ENCODE measurements around the gene LGALS9. TPM values are rescaled to one million over a fixed set of nuclear protein-coding genes. Genes with fewer than 3 reads are reported as not detected.
"Not testable (repeated sequence)": the region's sequence is repeated elsewhere in the genome, so short reads cannot be mapped to it uniquely, and the experiment has no call there.

Gene LGALS9
- polyA plus RNA-seq, 3 donors = 17.2 to 19.7 (median 18.4) TPM

- no peak for DNase-seq
Observed at GRCh38 chr17:27624539-27624938, 6.4 kb upstream of the LGALS9 start.

DNA sequence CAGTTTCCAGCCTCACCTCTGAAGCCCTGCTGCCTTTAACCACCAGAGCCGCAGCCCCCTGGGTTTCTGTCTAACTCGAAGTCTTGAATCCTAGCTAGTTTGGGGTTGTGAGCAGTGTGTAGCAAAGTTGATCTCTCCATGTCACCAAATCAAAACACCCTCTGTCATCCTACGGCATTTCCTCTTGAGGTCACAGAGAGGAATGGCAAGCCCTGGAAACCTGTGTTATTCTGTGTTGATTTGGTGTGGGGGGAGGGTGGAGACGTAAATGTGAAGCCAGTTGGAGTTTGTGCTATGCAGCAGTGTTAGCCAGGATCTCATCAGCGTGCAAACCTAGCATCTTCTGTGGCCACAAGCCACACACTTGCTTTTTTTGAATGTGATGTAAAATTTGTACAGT lies 5.1 kb upstream of the LGALS9 start:
- no peak for DNase-seq

DNA sequence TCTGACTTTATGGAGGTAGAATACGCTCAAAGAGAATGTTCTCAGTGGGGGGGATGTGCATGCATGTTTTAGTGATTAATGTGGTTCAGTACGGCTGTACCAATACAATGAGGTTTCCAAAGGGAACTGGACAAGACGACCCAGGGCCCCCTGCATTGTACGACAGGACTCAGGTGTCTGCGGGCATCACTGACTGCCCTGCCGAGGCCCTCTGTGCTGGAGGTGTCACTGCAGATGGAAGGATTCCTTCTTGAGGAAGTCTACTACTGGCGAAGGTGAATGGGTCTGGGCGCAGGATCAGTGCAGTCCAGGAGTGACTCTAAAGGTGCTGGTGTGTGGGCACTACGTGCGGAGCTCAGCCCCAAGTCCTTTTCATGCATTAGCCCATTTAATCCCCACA lies 3.5 kb upstream of the LGALS9 start:
- no peak for DNase-seq

DNA sequence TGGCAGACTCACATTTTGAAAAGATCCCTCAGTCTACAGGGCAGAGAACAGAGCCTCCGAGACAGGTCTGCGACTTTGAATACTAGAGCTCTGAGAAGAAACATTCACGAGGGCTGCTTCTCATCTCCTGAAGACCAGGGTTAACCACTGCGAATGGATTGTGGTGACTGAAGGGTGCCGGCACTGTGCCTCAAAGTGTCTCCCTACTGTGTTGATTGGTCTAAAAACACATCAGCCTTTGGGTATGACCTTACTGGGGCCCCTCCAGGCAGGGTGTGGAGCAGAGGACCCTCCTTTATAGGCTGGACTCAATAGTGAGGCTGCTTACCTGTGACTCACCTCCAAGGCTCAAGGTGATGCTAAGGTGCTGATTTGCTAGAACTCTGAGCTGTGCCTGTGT lies 2.6 kb upstream of the LGALS9 start:
- no peak for DNase-seq

- not testable (repeated sequence) for DNase-seq
Observed at GRCh38 chr17:27629260-27629659, 1.7 kb upstream of the LGALS9 start.

- DNase-seq = no peak
Observed at GRCh38 chr17:27631411-27631760, 398 bp downstream of the LGALS9 start.

DNA sequence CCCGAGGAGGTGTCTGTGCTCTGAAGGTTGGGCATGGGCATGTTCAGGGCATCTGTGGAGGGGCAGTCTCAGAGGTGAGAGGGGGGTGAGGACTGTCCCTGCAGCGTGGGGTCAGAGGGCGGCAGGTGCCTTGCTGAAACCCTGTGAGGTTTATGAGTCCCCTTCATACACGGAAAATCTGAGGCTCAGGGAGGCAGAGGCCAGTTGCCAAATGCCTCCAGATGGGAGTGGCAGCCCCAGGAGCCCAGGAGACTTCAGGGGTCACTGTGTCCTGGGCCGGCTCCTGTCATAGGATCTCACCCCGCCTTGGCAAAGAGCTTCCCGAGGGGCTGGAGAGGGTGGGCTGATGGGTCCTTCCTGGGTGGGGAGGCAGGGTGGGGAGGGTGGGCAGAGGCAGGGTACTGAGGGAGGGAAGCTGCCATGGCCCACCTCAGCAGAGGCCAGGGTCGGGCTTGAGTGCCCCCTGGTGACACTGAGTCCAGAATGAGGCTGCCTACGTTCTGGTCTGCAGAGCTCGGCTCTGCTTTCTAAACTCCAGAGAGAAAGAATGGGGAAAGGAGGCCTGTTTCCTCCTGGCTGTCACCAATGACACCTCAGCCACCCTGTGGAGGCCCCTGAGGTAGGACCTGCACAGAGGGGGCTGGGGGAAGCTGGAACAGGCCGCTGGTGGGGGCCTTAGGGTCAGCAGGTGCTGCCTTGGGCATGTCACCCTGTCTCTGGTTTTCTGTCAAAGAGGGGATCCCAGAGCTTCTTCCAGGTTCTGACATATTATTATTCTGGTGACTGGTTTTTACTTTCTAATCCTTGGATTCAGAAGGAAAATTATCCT lies 1.1 kb downstream of the LGALS9 start:
- DNase-seq = no peak

- DNase-seq = peak; percentile 14
Observed at GRCh38 chr17:27632766-27633165, 1.8 kb downstream of the LGALS9 start.

DNA sequence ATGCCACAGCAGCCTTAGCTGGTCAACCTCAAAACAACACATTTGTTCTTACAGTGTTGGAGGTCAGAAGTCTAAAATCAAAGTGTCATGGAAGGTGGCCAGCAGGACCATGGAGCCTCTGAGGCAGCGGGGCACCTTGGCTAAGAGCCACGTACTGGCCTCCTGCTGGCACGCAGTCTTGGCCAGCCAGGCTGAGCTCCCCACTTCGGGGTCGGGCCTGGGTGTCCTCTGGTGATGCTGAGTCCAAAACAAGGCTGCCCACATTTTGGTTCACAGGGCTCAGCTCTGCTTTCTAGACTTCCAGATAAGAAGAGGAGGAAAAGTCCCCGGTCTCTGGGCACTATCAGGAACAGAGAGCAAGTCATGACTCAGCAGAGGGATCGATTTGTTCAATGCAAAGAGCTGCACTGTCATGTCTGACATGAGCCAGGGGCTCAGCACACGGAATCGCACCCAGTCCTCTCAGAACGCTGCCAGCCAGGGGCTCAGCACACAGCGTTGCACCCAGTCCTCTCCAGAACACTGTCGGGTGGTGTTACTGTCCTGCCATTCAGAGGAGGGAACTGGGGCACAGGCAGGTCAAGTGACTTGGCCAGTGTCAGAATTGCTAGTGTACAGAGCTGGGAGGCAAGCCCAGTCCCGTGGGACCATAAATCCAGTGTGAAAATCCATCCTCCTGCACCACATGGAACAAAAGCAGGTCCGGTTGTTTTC lies 2.5 kb downstream of the LGALS9 start:
- DNase-seq = no peak

- DNase-seq = peak; percentile 8
Observed at GRCh38 chr17:27634026-27634335, 3.0 kb downstream of the LGALS9 start.

DNA sequence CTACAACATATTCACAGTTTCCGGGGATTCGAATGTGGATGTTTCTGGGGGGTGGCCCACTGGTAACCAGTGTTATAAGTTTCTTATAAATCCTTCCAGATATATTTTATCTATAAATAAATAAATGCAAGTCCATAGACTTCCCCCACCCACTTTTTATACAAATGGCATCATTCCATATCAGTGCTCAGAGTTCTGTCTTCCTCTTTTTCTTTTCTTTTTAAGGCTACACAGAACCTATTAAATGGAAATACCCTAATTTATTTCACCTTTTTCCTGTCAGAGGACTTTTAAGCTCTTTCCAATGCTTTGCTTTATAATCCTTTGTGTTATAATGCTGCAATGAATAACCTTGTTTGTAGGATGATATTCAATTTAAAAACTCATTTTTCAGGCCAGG lies 3.8 kb downstream of the LGALS9 start:
- no peak for DNase-seq

GRCh38 chr17:27635275-27635823 lies 4.4 kb downstream of the LGALS9 start:
- DNase-seq = no peak

- DNase-seq = not testable (repeated sequence)
Observed at GRCh38 chr17:27636005-27636520, 5.1 kb downstream of the LGALS9 start.

DNA sequence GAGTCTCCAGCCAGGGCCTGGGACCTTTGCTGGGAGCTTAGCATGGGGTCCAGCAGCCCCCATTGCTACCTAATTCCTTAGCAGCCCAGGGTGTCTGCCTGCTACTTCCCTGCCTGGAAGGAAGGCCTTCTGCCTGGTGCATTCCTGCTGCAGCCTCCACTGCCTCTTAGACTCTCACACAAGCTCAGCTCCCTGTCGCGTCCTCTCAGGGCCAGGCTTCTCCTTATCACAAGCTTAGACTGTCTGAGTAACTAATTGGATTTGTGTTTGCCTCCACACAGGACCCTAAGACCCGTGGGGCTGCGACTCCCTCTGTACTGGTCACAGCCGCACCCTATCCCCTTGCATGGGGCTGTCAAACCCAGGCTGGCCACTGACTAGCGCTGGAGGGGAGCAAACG lies 6.8 kb downstream of the LGALS9 start:
- not testable (repeated sequence) for DNase-seq

GRCh38 chr17:27638415-27638914 lies 7.5 kb downstream of the LGALS9 start:
- not testable (repeated sequence) for DNase-seq

- no peak for DNase-seq
Observed at GRCh38 chr17:27640790-27641189, 9.8 kb downstream of the LGALS9 start.

DNA sequence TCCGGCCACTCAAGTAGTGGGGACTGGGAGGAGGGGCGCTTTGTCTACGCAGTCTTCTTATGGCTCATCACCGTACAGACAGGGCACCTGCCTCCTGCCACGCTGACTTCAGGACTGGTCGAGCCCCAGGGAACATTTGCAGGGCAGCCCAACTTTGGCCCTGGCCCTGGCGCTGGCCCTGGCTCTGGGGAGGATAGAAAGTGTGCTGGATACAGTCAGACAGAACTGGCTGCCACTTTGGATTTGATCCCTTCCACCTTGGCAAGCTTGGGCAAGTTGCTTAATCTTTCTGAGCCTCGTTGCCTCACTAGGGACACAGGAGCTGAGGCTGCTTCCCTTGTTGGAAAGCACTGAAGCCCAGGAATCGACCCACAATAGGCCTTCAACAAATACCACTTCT lies 13.6 kb downstream of the LGALS9 start:
- DNase-seq = no peak

DNA sequence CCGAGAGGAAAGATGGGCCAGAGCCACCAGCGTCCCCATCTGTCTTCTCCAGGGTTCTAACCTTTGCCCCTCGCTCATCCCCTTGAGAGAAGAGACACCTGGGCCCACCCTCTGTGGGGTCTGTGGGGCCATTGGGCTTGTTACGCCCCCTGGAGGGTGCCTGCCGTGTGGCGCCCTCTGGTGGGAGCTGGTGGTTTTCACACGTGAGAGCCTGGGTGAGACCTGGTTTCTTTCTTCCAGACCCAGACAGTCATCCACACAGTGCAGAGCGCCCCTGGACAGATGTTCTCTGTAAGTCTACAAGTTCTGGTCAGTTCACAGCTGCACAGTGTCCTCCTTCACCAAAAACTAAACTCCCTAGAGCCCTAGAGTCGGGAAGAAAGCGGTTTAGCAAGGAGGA lies 14.6 kb downstream of the LGALS9 start:
- not testable (repeated sequence) for DNase-seq

GRCh38 chr17:27646232-27646631 lies 15.2 kb downstream of the LGALS9 start:
- DNase-seq = no peak

DNA sequence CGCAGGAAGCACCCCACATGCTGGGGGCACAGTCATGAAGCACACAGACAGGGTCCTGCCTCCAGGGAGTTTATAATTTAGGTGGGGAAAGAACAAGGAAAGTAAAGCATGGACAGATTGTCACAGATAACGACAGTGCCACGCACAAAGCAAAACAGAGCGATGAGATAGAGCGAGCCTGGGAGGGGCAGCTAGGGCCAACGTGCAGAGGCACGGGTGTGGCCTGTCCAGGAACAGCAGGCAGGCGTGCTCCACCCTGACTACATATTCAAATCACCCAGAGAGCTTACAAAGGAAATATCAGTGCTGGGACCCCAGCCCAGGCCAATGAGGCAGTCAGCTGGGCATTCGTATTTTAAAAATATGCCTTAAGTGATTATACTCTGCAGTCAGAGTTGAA lies 16.8 kb downstream of the LGALS9 start:
- no peak for DNase-seq

- not testable (repeated sequence) for DNase-seq
Observed at GRCh38 chr17:27649111-27649571, 18.2 kb downstream of the LGALS9 start.

- DNase-seq = no peak
Observed at GRCh38 chr17:27649929-27650328, 18.9 kb downstream of the LGALS9 start.

GRCh38 chr17:27650836-27651235 lies 19.8 kb downstream of the LGALS9 start:
- no peak for DNase-seq

Measured in renal pelvis (tissue), 4 donors.